HCT116 (cell line): ENCODE data around the gene MRPS18A. TPM values are rescaled to one million over a fixed set of nuclear protein-coding genes. Genes with fewer than 3 reads are reported as not detected.

ENCODE experiments used
- ATAC-seq: fragments of 200-7000 bp; cut with Tn5 transposase; 2 replicates; pipeline ENCODE4 v1.9.1; 2020; ENCODE audit warnings: mild to moderate bottlenecking, moderate library complexity
- BruUV-seq: library from RNA; stranded (reverse); fragments of 400-500 nt; replicated peaks from 2 replicates; lab custom pipeline; 2021; lab: Mats Ljungman, UMichigan
- CTCF ChIA-PET: fragments of 300-600 bp; sonication (Branson Sonifier 250); formaldehyde crosslinking; loops from one replicate; lab custom pipeline; 2021; ENCODE audit warnings: antibody characterized with exemption; lab: Charles Lee
- POLR2A ChIA-PET: fragments of 300-600, 350-600 bp; sonication (Branson Sonifier 250); formaldehyde crosslinking; loops from one replicate; lab custom pipeline; 2021; ENCODE audit warnings: antibody characterized with exemption; lab: Charles Lee
- RAD21 ChIA-PET, 2 experiments: fragments of 300-600 bp; sonication (Branson Sonifier 250); formaldehyde crosslinking; loops; one replicate each; lab custom pipeline; 2023; ENCODE audit warnings: low total read pairs in 2 of 2; ENCODE audit not compliant: uncharacterized antibody in 2 of 2, unreplicated experiment in 2 of 2, low non-redundant PET in 1 of 2; lab: Charles Lee
- DNase-seq: peaks from one replicate; pipeline ENCODE4 v3.0.0-alpha.2; 2010; ENCODE audit warnings: low read depth, low spot score
- H2AFZ ChIP-seq: fragments of 200-600 bp; shearing (Covaris generic), sonication (generic); 2 replicates; pipeline ENCODE4 v1.6.1; 2017; ENCODE audit warnings: low read depth, mixed run types, mixed read lengths, antibody characterized with exemption, low read length; ENCODE audit not compliant: poor library complexity, severe bottlenecking
- H3K27ac ChIP-seq: 2 replicates; pipeline ENCODE4 v1.5.1; 2012; ENCODE audit warnings: low read depth, low read length
- H3K27me3 ChIP-seq: fragments of 200-600 bp; sonication (generic); 2 replicates; pipeline ENCODE4 v1.6.1; 2016; ENCODE audit warnings: mixed run types, low read length, mixed read lengths; ENCODE audit not compliant: insufficient read depth
- H3K36me3 ChIP-seq, 2 experiments: fragments of 200-500 bp in 1 of 2; fragments of 200-600 bp in 1 of 2; sonication (Bioruptor generic) in 1 of 2; sonication (generic) in 1 of 2; 2 replicates each; pipeline versions ENCODE4 v1.5.1 to v1.6.1; 2014 to 2016; ENCODE audit warnings: low read length in 2 of 2, inconsistent platforms in 1 of 2, mixed read lengths in 1 of 2, mixed run types in 1 of 2; ENCODE audit not compliant: insufficient read depth in 2 of 2, control insufficient read depth in 1 of 2
- H3K4me1 ChIP-seq, 2 experiments: fragments of 200-600 bp in 1 of 2; sonication (generic) in 1 of 2; 2 replicates each; pipeline versions ENCODE4 v1.5.1 to v1.6.1; 2012 to 2017; ENCODE audit warnings: low read length in 2 of 2, inconsistent platforms in 1 of 2, mild to moderate bottlenecking in 1 of 2, mixed read lengths in 1 of 2, mixed run types in 1 of 2, moderate library complexity in 1 of 2; ENCODE audit not compliant: insufficient read depth in 2 of 2, control insufficient read depth in 1 of 2
- H3K4me2 ChIP-seq: fragments of 200-600 bp; sonication (generic); 2 replicates; pipeline ENCODE4 v1.6.1; 2017; ENCODE audit warnings: mixed run types, low read length, mixed read lengths
- H3K4me3 ChIP-seq, 2 experiments: fragments of 200-600 bp in 1 of 2; sonication (generic) in 1 of 2; replicated peaks in 1 of 2; 2 replicates each; pipeline ENCODE4 v1.5.1; 2011 to 2016; ENCODE audit warnings: low read length in 2 of 2, control low read depth in 1 of 2, low read depth in 1 of 2, mild to moderate bottlenecking in 1 of 2, mixed read lengths in 1 of 2, mixed run types in 1 of 2
- H3K79me2 ChIP-seq: fragments of 200-600 bp; sonication (generic); 2 replicates; pipeline ENCODE4 v1.6.1; 2017; ENCODE audit warnings: mild to moderate bottlenecking, mixed run types, low read length, moderate library complexity, mixed read lengths; ENCODE audit not compliant: insufficient read depth
- H3K9ac ChIP-seq: fragments of 200-600 bp; sonication (generic); 2 replicates; pipeline ENCODE4 v1.6.1; 2016; ENCODE audit warnings: low read length, mixed read lengths
- H3K9me2 ChIP-seq: fragments of 200-600 bp; sonication (generic), shearing (Covaris generic); 2 replicates; pipeline ENCODE4 v1.6.1; 2017; ENCODE audit warnings: mixed run types, mild to moderate bottlenecking, moderate library complexity; ENCODE audit not compliant: insufficient read depth
- H3K9me3 ChIP-seq, 2 experiments: fragments of 200-500 bp in 1 of 2; fragments of 200-600 bp in 1 of 2; sonication (Bioruptor generic) in 1 of 2; sonication (generic) in 1 of 2; 2 replicates each; pipeline ENCODE4 v1.6.1; 2014 to 2017; ENCODE audit warnings: low read length in 2 of 2, mixed read lengths in 2 of 2, inconsistent platforms in 1 of 2, low read depth in 1 of 2, mild to moderate bottlenecking in 1 of 2, mixed run types in 1 of 2, moderate library complexity in 1 of 2; ENCODE audit not compliant: control insufficient read depth in 1 of 2, insufficient read depth in 1 of 2
- H4K20me1 ChIP-seq: fragments of 200-600 bp; sonication (generic), shearing (Covaris generic); 2 replicates; pipeline ENCODE4 v1.6.1; 2017; ENCODE audit warnings: mixed run types, mild to moderate bottlenecking, moderate library complexity; ENCODE audit not compliant: insufficient read depth
- ATF3 ChIP-seq: IDR thresholded peaks from 2 replicates; pipeline ENCODE4 v1.6.1; 2012
- EGR1 ChIP-seq: IDR thresholded peaks from 2 replicates; pipeline ENCODE4 v1.6.1; 2012; ENCODE audit warnings: low read depth
- EZH2 ChIP-seq: fragments of 200-600 bp; sonication (generic); IDR thresholded peaks from 2 replicates; pipeline ENCODE4 v1.6.1; 2017; ENCODE audit warnings: antibody characterized with exemption, mixed run types
- JUND ChIP-seq: IDR thresholded peaks from 2 replicates; pipeline ENCODE4 v1.6.1; 2012
- POLR2A ChIP-seq: IDR thresholded peaks from 2 replicates; pipeline ENCODE4 v1.7.0; 2011; ENCODE audit warnings: borderline replicate concordance; ENCODE audit not compliant: insufficient read depth, insufficient read length; ENCODE audit errors: extremely low read depth
- SRF ChIP-seq: IDR thresholded peaks from 2 replicates; pipeline ENCODE4 v1.6.1; 2012; ENCODE audit warnings: low read depth
- YY1 ChIP-seq: IDR thresholded peaks from 2 replicates; pipeline ENCODE4 v1.6.1; 2011; ENCODE audit warnings: low read length, low read depth, moderate library complexity, mild to moderate bottlenecking; ENCODE audit not compliant: insufficient replicate concordance; ENCODE audit errors: extremely low read depth
- ZNF274 ChIP-seq: fragments of 200-500 bp; sonication (Bioruptor generic); IDR thresholded peaks from 2 replicates; pipeline ENCODE4 v1.6.1; 2014; ENCODE audit warnings: mild to moderate bottlenecking, low read depth, low read length, inconsistent platforms
- intact Hi-C: fragments of 100-400 bp; cut with micrococcal nuclease; formaldehyde crosslinking; loops from 2 replicates; pipeline ENCODE4 v1.10.0; 2022
- total RNA-seq: library from RNA; stranded (reverse); gene quantifications from one replicate; pipeline ENCODE4 v1.2.1, GENCODE V29; 2021; ENCODE audit not compliant: unreplicated experiment
- TF ChIP-seq, protein P1 (sequence below): IDR thresholded peaks from 2 replicates; pipeline ENCODE4 v1.6.1; 2011; ENCODE audit warnings: mild to moderate bottlenecking, low read length, moderate library complexity; ENCODE audit not compliant: insufficient replicate concordance; ENCODE audit errors: extremely low read depth
- TF ChIP-seq, protein P2 (sequence below): IDR thresholded peaks from 2 replicates; pipeline ENCODE4 v1.6.1; 2012; ENCODE audit warnings: low read depth

Gene MRPS18A
- total RNA-seq, 1 experiment from 2014 or later: 63.0 TPM

GRCh38 chr6:43717822-43718221 is 30.2 kb upstream of the MRPS18A start:
- H3K4me3 ChIP-seq: no peak overlapping the region
- no peak overlapping the region for H3K27ac ChIP-seq
- no peak overlapping the region for H3K9ac ChIP-seq
- POLR2A ChIA-PET: no interaction called here
- 0 out of 2 replicates have a peak, but pooled peaks cover 4% of the 10 kb centered on the region for H3K27me3 ChIP-seq
- no peak overlapping the region for H3K4me2 ChIP-seq
- no peaks in the 10 kb centered on the region for H3K36me3 ChIP-seq
- H3K4me1 ChIP-seq: no peaks in the 10 kb centered on the region
- DNase-seq (no peak), ATAC-seq (no peak)
- H3K9me3 ChIP-seq: no peaks in the 10 kb centered on the region
- H2AFZ ChIP-seq: no peak overlapping the region
- CTCF ChIA-PET: interaction anchor here (1.0 kb wide), 1 partner anchor 50 kb away, joined by 4 read pairs; no protein-coding TSS in a partner anchor
- H3K79me2 ChIP-seq: no peaks in the 10 kb centered on the region
- RAD21 ChIA-PET: no interaction called here
- no TSS peak for BruUV-seq
- no peak for TF ChIP-seq POLR2A
- TF ChIP-seq YY1: no peak
- TF ChIP-seq, protein P1, sequence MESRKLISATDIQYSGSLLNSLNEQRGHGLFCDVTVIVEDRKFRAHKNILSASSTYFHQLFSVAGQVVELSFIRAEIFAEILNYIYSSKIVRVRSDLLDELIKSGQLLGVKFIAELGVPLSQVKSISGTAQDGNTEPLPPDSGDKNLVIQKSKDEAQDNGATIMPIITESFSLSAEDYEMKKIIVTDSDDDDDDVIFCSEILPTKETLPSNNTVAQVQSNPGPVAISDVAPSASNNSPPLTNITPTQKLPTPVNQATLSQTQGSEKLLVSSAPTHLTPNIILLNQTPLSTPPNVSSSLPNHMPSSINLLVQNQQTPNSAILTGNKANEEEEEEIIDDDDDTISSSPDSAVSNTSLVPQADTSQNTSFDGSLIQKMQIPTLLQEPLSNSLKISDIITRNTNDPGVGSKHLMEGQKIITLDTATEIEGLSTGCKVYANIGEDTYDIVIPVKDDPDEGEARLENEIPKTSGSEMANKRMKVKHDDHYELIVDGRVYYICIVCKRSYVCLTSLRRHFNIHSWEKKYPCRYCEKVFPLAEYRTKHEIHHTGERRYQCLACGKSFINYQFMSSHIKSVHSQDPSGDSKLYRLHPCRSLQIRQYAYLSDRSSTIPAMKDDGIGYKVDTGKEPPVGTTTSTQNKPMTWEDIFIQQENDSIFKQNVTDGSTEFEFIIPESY: no peak
- TF ChIP-seq EGR1: no peak
- no peak for TF ChIP-seq JUND
- no peak for TF ChIP-seq SRF
- no peak for TF ChIP-seq ATF3
- TF ChIP-seq, protein P2, sequence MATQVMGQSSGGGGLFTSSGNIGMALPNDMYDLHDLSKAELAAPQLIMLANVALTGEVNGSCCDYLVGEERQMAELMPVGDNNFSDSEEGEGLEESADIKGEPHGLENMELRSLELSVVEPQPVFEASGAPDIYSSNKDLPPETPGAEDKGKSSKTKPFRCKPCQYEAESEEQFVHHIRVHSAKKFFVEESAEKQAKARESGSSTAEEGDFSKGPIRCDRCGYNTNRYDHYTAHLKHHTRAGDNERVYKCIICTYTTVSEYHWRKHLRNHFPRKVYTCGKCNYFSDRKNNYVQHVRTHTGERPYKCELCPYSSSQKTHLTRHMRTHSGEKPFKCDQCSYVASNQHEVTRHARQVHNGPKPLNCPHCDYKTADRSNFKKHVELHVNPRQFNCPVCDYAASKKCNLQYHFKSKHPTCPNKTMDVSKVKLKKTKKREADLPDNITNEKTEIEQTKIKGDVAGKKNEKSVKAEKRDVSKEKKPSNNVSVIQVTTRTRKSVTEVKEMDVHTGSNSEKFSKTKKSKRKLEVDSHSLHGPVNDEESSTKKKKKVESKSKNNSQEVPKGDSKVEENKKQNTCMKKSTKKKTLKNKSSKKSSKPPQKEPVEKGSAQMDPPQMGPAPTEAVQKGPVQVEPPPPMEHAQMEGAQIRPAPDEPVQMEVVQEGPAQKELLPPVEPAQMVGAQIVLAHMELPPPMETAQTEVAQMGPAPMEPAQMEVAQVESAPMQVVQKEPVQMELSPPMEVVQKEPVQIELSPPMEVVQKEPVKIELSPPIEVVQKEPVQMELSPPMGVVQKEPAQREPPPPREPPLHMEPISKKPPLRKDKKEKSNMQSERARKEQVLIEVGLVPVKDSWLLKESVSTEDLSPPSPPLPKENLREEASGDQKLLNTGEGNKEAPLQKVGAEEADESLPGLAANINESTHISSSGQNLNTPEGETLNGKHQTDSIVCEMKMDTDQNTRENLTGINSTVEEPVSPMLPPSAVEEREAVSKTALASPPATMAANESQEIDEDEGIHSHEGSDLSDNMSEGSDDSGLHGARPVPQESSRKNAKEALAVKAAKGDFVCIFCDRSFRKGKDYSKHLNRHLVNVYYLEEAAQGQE: no peak
- no peak for TF ChIP-seq ZNF274
- no peak for TF ChIP-seq EZH2
- no peaks in the 10 kb centered on the region for H4K20me1 ChIP-seq
- intact Hi-C loops: no loop called here
- H3K9me2 ChIP-seq: no peaks in the 10 kb centered on the region
